HepG2 (cell line): ENCODE results near the gene CMIP. TPM values are rescaled to one million over a fixed set of nuclear protein-coding genes. Genes with fewer than 3 reads are reported as not detected.
A peak's percentile ranks its signal among the peaks of the same experiment; 100 is the strongest.

Source experiments
- ATAC-seq: fragments of 200-7000 bp; cut with Tn5 transposase; 3 replicates; pipeline ENCODE4 v1.9.1; 2020; ENCODE audit warnings: mild to moderate bottlenecking, moderate library complexity
- BruUV-seq: library from RNA; stranded (reverse); fragments of 400-500 nt; replicated peaks from 2 replicates; lab custom pipeline; 2021; lab: Mats Ljungman, UMichigan
- CTCF ChIA-PET: fragments of 300-600 bp; formaldehyde crosslinking; extraction: SDS; loops from one replicate; lab custom pipeline; 2021; ENCODE audit warnings: low total read pairs, inconsistent platforms, low intra/inter-chr PET ratio; lab: Yijun Ruan, JAX
- POLR2A ChIA-PET: fragments of 350-600 bp; sonication (Branson Sonifier 250); formaldehyde crosslinking; loops from one replicate; lab custom pipeline; 2020; ENCODE audit warnings: antibody characterized with exemption, inconsistent platforms; lab: Yijun Ruan, JAX
- DNase-seq: peaks from one replicate; pipeline ENCODE4 v3.0.0-alpha.2; 2015; ENCODE audit warnings: low spot score
- FAIRE-seq: peaks from 3 replicates; lab custom pipeline; 2011; peaks lifted over from hg19 to GRCh38; lab: Jason Lieb, UNC
- H2AFZ ChIP-seq: one replicate; pipeline ENCODE4 v1.6.1; 2011; ENCODE audit warnings: low read length, inconsistent platforms
- H3K27ac ChIP-seq: fragments of 300-600 bp; 3 replicates; pipeline ENCODE4 v1.8.0; 2011; ENCODE audit warnings: mixed run types, mild to moderate bottlenecking, mixed read lengths, low read length, inconsistent platforms; ENCODE audit not compliant: insufficient read depth; ENCODE audit errors: extremely low read length
- H3K27me3 ChIP-seq, 2 experiments: fragments of 200-600 bp in 1 of 2; 2 replicates in 1 of 2; 3 replicates in 1 of 2; pipeline versions ENCODE4 v1.6.0 to v1.8.0; 2011; ENCODE audit warnings: low read length in 2 of 2, mild to moderate bottlenecking in 2 of 2, moderate library complexity in 2 of 2, inconsistent platforms in 1 of 2; ENCODE audit not compliant: insufficient read depth in 2 of 2, control insufficient read depth in 1 of 2
- H3K36me3 ChIP-seq, 2 experiments: fragments of 200-600 bp in 1 of 2; replicated peaks in 1 of 2; 2 replicates in 1 of 2; 3 replicates in 1 of 2; pipeline versions ENCODE4 v1.5.1 to v1.8.0; 2011; ENCODE audit warnings: low read length in 2 of 2, inconsistent platforms in 1 of 2; ENCODE audit not compliant: insufficient read depth in 2 of 2, control insufficient read depth in 1 of 2
- H3K4me1 ChIP-seq: 2 replicates; pipeline ENCODE4 v1.5.1; 2012; ENCODE audit warnings: low read length, inconsistent platforms; ENCODE audit not compliant: insufficient read depth
- H3K4me2 ChIP-seq: 2 replicates; pipeline ENCODE4 v1.6.0; 2011; ENCODE audit warnings: low read depth, low read length, inconsistent platforms
- H3K4me3 ChIP-seq, 3 experiments: fragments of 200-600 bp in 1 of 3; sonication (generic), shearing (Covaris generic) in 1 of 3; replicated peaks in 1 of 3; 2 replicates each; pipeline ENCODE4 v1.5.1; 2011 to 2016; ENCODE audit warnings: low read length in 3 of 3, inconsistent platforms in 2 of 3, low read depth in 2 of 3, mild to moderate bottlenecking in 2 of 3, control low read depth in 1 of 3, mixed read lengths in 1 of 3; ENCODE audit not compliant: insufficient read depth in 1 of 3
- H3K79me2 ChIP-seq: one replicate; pipeline ENCODE4 v1.6.1; 2011; ENCODE audit warnings: low read length, inconsistent platforms; ENCODE audit not compliant: insufficient read depth
- H3K9ac ChIP-seq: 2 replicates; pipeline ENCODE4 v1.6.0; 2011; ENCODE audit warnings: mild to moderate bottlenecking, low read depth, low read length, inconsistent platforms; ENCODE audit not compliant: insufficient read depth
- H3K9me3 ChIP-seq: 2 replicates; pipeline ENCODE4 v1.5.1; 2012; ENCODE audit warnings: mild to moderate bottlenecking, low read length
- H4K20me1 ChIP-seq: 2 replicates; pipeline ENCODE4 v1.6.0; 2011; ENCODE audit warnings: inconsistent platforms, mild to moderate bottlenecking, low read length, moderate library complexity; ENCODE audit not compliant: insufficient read depth
- FOXO4 ChIP-seq: sonication (generic); formaldehyde crosslinking; conservative IDR thresholded peaks from 2 replicates; pipeline ENCODE4 v1.8.1; 2023; ENCODE audit warnings: missing genetic modification reagents
- GABPA ChIP-seq, 2 experiments: IDR thresholded peaks; 2 replicates each; pipeline ENCODE4 v1.6.1; 2011 to 2016; ENCODE audit warnings: low read depth in 2 of 2, low read length in 1 of 2, missing biosample characterization in 1 of 2, missing genetic modification characterization in 1 of 2
- KDM1A ChIP-seq: IDR thresholded peaks from 2 replicates; pipeline ENCODE4 v1.6.1; 2016; ENCODE audit warnings: missing compliant biosample characterization
- KLF6 ChIP-seq: IDR thresholded peaks from 2 replicates; pipeline ENCODE4 v1.8.0; 2016; ENCODE audit warnings: missing biosample characterization, missing genetic modification reagents
- MXI1 ChIP-seq: IDR thresholded peaks from 3 replicates; pipeline ENCODE4 v1.6.1; 2012; ENCODE audit warnings: low read depth, low read length, inconsistent platforms, borderline replicate concordance
- NFE2 ChIP-seq: sonication (generic); formaldehyde crosslinking; IDR thresholded peaks from 2 replicates; pipeline ENCODE4 v1.4.0; 2020; ENCODE audit warnings: missing genetic modification reagents
- ONECUT2 ChIP-seq: sonication (generic); formaldehyde crosslinking; IDR thresholded peaks from 2 replicates; pipeline ENCODE4 v1.4.0; 2020; ENCODE audit warnings: missing genetic modification reagents
- PCBP1 ChIP-seq: fragments of 200-400 bp; formaldehyde crosslinking; IDR thresholded peaks from 2 replicates; pipeline ENCODE4 v1.6.1; 2017; ENCODE audit warnings: mild to moderate bottlenecking, low read depth, low read length, borderline replicate concordance
- POLR2AphosphoS5 ChIP-seq: IDR thresholded peaks from 2 replicates; pipeline ENCODE4 v1.6.1; 2012; ENCODE audit warnings: low read depth, low read length
- SPEN ChIP-seq: sonication (generic); formaldehyde crosslinking; IDR thresholded peaks from 2 replicates; pipeline ENCODE4 v1.5.1; 2020; ENCODE audit warnings: low read depth, mild to moderate bottlenecking, missing genetic modification reagents
- YEATS2 ChIP-seq: sonication (generic); formaldehyde crosslinking; IDR thresholded peaks from 2 replicates; pipeline ENCODE4 v1.4.0; 2020; ENCODE audit warnings: missing genetic modification reagents, borderline replicate concordance
- ZIK1 ChIP-seq: sonication (generic); formaldehyde crosslinking; IDR thresholded peaks from 2 replicates; pipeline ENCODE4 v1.5.0; 2020; ENCODE audit warnings: mild to moderate bottlenecking, low read depth, missing genetic modification reagents, borderline replicate concordance
- ZKSCAN1 ChIP-seq: fragments of 150-350 bp; IDR thresholded peaks from 2 replicates; pipeline ENCODE4 v1.6.1; 2014; ENCODE audit warnings: low read length
- ZNF280D ChIP-seq: sonication (generic); formaldehyde crosslinking; IDR thresholded peaks from 2 replicates; pipeline ENCODE4 v1.5.1; 2020; ENCODE audit warnings: mild to moderate bottlenecking, missing genetic modification reagents
- ZNF703 ChIP-seq: sonication (generic); formaldehyde crosslinking; IDR thresholded peaks from 2 replicates; pipeline ENCODE4 v1.5.1; 2020; ENCODE audit warnings: missing genetic modification reagents, mild to moderate bottlenecking, moderate library complexity, borderline replicate concordance
- ZNF713 ChIP-seq: sonication (generic); formaldehyde crosslinking; IDR thresholded peaks from 2 replicates; pipeline ENCODE4 v1.4.0; 2020; ENCODE audit warnings: mild to moderate bottlenecking, missing genetic modification reagents
- WGBS: methylation state at CpG from one replicate; pipeline ENCODE4 v1.1.6; 2017; ENCODE audit warnings: low lambda C conversion rate; 5-methylcytosine and 5-hydroxymethylcytosine counted together
- in situ Hi-C: cut with HindIII; loops from 2 replicates; pipeline ENCODE4 v1.10.0; 2017; ENCODE audit warnings: low pct_unique_long_range_greater_than_20kb; ENCODE audit not compliant: extremely low pct_ligation_motif_present
- intact Hi-C: fragments of 100-400 bp; cut with micrococcal nuclease; formaldehyde crosslinking; loops from one replicate; pipeline ENCODE4 v1.10.0; 2022; ENCODE audit not compliant: unreplicated experiment
- polyA plus RNA-seq, 8 experiments: library from polyadenylated mRNA; depleted of rRNA in 3 of 8; stranded (reverse) in 7 of 8; unstranded in 1 of 8; fragments of >200 nt; fragmentation: Illumina TruSeq in 4 of 8; extraction: Trizol in 4 of 8; gene quantifications; 2 replicates each; pipeline versions ENCODE4 v1.2.1 to v1.2.3, GENCODE V29; 2011 to 2016; ENCODE audit warnings: low read depth in 4 of 8, missing spikeins in 1 of 8, mixed read lengths in 1 of 8; ENCODE audit not compliant: insufficient read depth in 1 of 8
- total RNA-seq, 5 experiments: library from RNA; depleted of rRNA; stranded (reverse); fragments of >200 nt; fragmentation: Illumina TruSeq; extraction: Trizol; gene quantifications; 2 replicates each; pipeline ENCODE4 v1.2.3, GENCODE V29; 2016; ENCODE audit warnings: low read depth in 1 of 5

The CMIP gene
- total and polyA plus RNA-seq, 2 of the 13 experiments (the other 11 are each of a cell fraction or from before 2014, with no cell fraction given), result 10.9 to 18.1 TPM

- no TSS peak for BruUV-seq
- peak overlapping the region; percentile 97 for H3K4me2 ChIP-seq
- peaks cover 71% of the 10 kb centered on the region for H3K79me2 ChIP-seq
- H3K36me3 ChIP-seq, result no peaks in the 10 kb centered on the region; a peak in 2 of 5 replicates
- in situ Hi-C loops (no loop called here), intact Hi-C loops (loop anchor here (1.0 to 2.0 kb wide), 2 partner anchors 44 to 87 kb away; no protein-coding TSS in a partner anchor)
- ChIA-PET POLR2A (interaction anchor here (0.7 to 5.9 kb wide), 11 partner anchors 8 to 371 kb away, joined by 3 to 61 read pairs (median 5); partner anchors contain the start of gene C16orf46), CTCF (no interaction called here)
- DNase-seq, result peak; percentile 57
- peaks cover 12% of the 10 kb centered on the region; the same call in 1 of the 2 replicates for H4K20me1 ChIP-seq
- ATAC-seq, result peak; percentile 25
- H3K27ac ChIP-seq, result peak overlapping the region; percentile 89
- peaks cover 0 to 2% of the 10 kb centered on the region in 2 experiments; a peak in 1 of 5 replicates for H3K27me3 ChIP-seq
- no peaks in the 10 kb centered on the region for H3K9me3 ChIP-seq
- 5% methylated on average over 12 of the region's 17 CpGs for WGBS
- H3K4me1 ChIP-seq, result peaks cover 56% of the 10 kb centered on the region
- peak overlapping the region; percentile 92 for H3K9ac ChIP-seq
- peak; percentile 62 for FAIRE-seq
- peak overlapping the region; percentile 92 to 99 (median 93) for H3K4me3 ChIP-seq
- H2AFZ ChIP-seq, result no peak overlapping the region
- TF ChIP-seq ZKSCAN1, result no peak
- TF ChIP-seq NFE2 (CRISPR knock-in tag), result no peak
- 0 out of 2 replicates have a peak, but pooled peaks have one; percentile 19 for TF ChIP-seq SPEN
- no peak for TF ChIP-seq YEATS2 (CRISPR knock-in tag)
- TF ChIP-seq ZNF713 (CRISPR knock-in tag), result no peak
- TF ChIP-seq ZNF703 (CRISPR knock-in tag), result no peak
- no peak for TF ChIP-seq ZNF280D (CRISPR knock-in tag)
- no peak for TF ChIP-seq FOXO4 (CRISPR knock-in tag)
- peak; percentile 45 for TF ChIP-seq POLR2AphosphoS5
- TF ChIP-seq KLF6 (CRISPR knock-in tag), result no peak
- 0 out of 2 replicates have a peak, but pooled peaks have one; percentile 7 for TF ChIP-seq ONECUT2
- TF ChIP-seq ZIK1 (CRISPR knock-in tag), result no peak
- no peak for TF ChIP-seq GABPA (IDR thresholded peaks at IDR 0.05; ENCODE audit: low read depth, low read length)
- TF ChIP-seq GABPA (CRISPR knock-in tag; IDR thresholded peaks at IDR 0.05; ENCODE audit: low read depth), result no peak
- TF ChIP-seq MXI1, result no peak
- TF ChIP-seq PCBP1, result no peak
- 0 out of 2 replicates have a peak, but pooled peaks have one; percentile 30 for TF ChIP-seq KDM1A (CRISPR knock-in tag)
Observed at GRCh38 chr16:81447383-81448101, 2.9 kb downstream of the CMIP start.
